COR-L47 (cell line): ENCODE data around the gene GYPC.
"Not testable (repeated sequence)": the region's sequence is repeated elsewhere in the genome, so short reads cannot be mapped to it uniquely, and the experiment has no call there.

Source experiments
- DNase-seq: peaks from one replicate; lab custom pipeline; 2025; lab: John Stamatoyannopoulos, UW

Gene GYPC

GRCh38 chr2:126655500-126656430, at the start of gene GYPC:
TSS of gene GYPC (plus strand) at chr2:126656158. CDS start at chr2:126656264, 106 bp downstream.
- no peak for DNase-seq

- no peak for DNase-seq
Observed at GRCh38 chr2:126614524-126615227, 41.3 kb upstream of the GYPC start.

GRCh38 chr2:126616606-126617069, 39.3 kb upstream of the GYPC start:
- no peak for DNase-seq

- DNase-seq: no peak
Observed at GRCh38 chr2:126620302-126620701, 35.7 kb upstream of the GYPC start.

GRCh38 chr2:126623000-126623399, 33.0 kb upstream of the GYPC start:
- no peak for DNase-seq

GRCh38 chr2:126627643-126628042, 28.3 kb upstream of the GYPC start:
- no peak for DNase-seq

- peak; percentile 3 for DNase-seq
Observed at GRCh38 chr2:126634273-126634861, 21.6 kb upstream of the GYPC start.

GRCh38 chr2:126635281-126635680, 20.7 kb upstream of the GYPC start:
- DNase-seq: peak; percentile 11

- DNase-seq: no peak
Observed at GRCh38 chr2:126635736-126636135, 20.2 kb upstream of the GYPC start.

GRCh38 chr2:126637386-126637785, 18.6 kb upstream of the GYPC start:
- DNase-seq: no peak

GRCh38 chr2:126638746-126639145, 17.2 kb upstream of the GYPC start:
- no peak for DNase-seq

- no peak for DNase-seq
Observed at GRCh38 chr2:126639276-126639675, 16.7 kb upstream of the GYPC start.

GRCh38 chr2:126641294-126641693, 14.7 kb upstream of the GYPC start:
- DNase-seq: not testable (repeated sequence)

GRCh38 chr2:126642031-126642430, 13.9 kb upstream of the GYPC start:
- DNase-seq: no peak

GRCh38 chr2:126643431-126643830, 12.5 kb upstream of the GYPC start:
- DNase-seq: peak; percentile 12

GRCh38 chr2:126643972-126644371, 12.0 kb upstream of the GYPC start:
- no peak for DNase-seq

- DNase-seq: no peak
Observed at GRCh38 chr2:126644630-126645191, 11.2 kb upstream of the GYPC start.

GRCh38 chr2:126645211-126645618, 10.7 kb upstream of the GYPC start:
- no peak for DNase-seq

GRCh38 chr2:126646026-126646425, 9.9 kb upstream of the GYPC start:
- DNase-seq: no peak

- not testable (repeated sequence) for DNase-seq
Observed at GRCh38 chr2:126647714-126648344, 8.1 kb upstream of the GYPC start.

- not testable (repeated sequence) for DNase-seq
Observed at GRCh38 chr2:126648345-126648786, 7.6 kb upstream of the GYPC start.

GRCh38 chr2:126649101-126649500, 6.9 kb upstream of the GYPC start:
- DNase-seq: no peak
